Type B pancreatic cell (in vitro differentiated cells): Measurements from ENCODE around the gene SPATA2. TPM values are rescaled to one million over a fixed set of nuclear protein-coding genes. Genes with fewer than 3 reads are reported as not detected.

Experiments used
- DNase-seq: peaks from one replicate; pipeline ENCODE4 v3.0.0; 2021; ENCODE audit warnings: mixed read lengths; ENCODE audit not compliant: unreplicated experiment; ENCODE audit errors: extremely low spot score
- H3K27ac Mint-ChIP-seq: 2 replicates; pipeline ENCODE4 v1.8.0; 2021; ENCODE audit warnings: mild to moderate bottlenecking, mixed read lengths
- H3K27me3 Mint-ChIP-seq: 2 replicates; pipeline ENCODE4 v1.8.0; 2021; ENCODE audit warnings: mixed read lengths
- H3K36me3 Mint-ChIP-seq: 2 replicates; pipeline ENCODE4 v1.8.0; 2021; ENCODE audit warnings: mixed read lengths
- H3K4me1 Mint-ChIP-seq: one replicate; pipeline ENCODE4 v1.8.0; 2021; ENCODE audit warnings: mixed read lengths; ENCODE audit not compliant: unreplicated experiment
- H3K4me3 Mint-ChIP-seq: 2 replicates; pipeline ENCODE4 v1.8.0; 2021; ENCODE audit warnings: mild to moderate bottlenecking, mixed read lengths
- H3K9me3 Mint-ChIP-seq: 2 replicates; pipeline ENCODE4 v1.8.0; 2021; ENCODE audit warnings: mixed read lengths
- CTCF ChIP-seq: fragments of 200-600 bp; sonication (generic); conservative IDR thresholded peaks from 2 replicates; pipeline ENCODE4 v1.5.0; 2021; ENCODE audit warnings: antibody characterized with exemption, mild to moderate bottlenecking
- total RNA-seq: library from RNA; stranded (reverse); gene quantifications from 2 replicates; pipeline ENCODE4 v1.2.1, GENCODE V29; 2021; ENCODE audit warnings: low replicate concordance

The SPATA2 gene
- total RNA-seq, 1 donor from 2014 or later: 9.2 TPM

GRCh38 chr20:49882171-49882970 lies 33.0 kb downstream of the SPATA2 start:
- H3K27ac Mint-ChIP-seq: no peak overlapping the region

GRCh38 chr20:49880724-49881445 lies 34.4 kb downstream of the SPATA2 start:
- no peaks in the 10 kb centered on the region for H3K27me3 Mint-ChIP-seq
- H3K4me1 Mint-ChIP-seq: peaks cover 5% of the 10 kb centered on the region
- no peak overlapping the region for H3K27ac Mint-ChIP-seq
- H3K4me3 Mint-ChIP-seq: no peak overlapping the region
- TF ChIP-seq CTCF: no peak
- DNase-seq: no peak
- peaks cover 3% of the 10 kb centered on the region for H3K36me3 Mint-ChIP-seq
- H3K9me3 Mint-ChIP-seq: no peaks in the 10 kb centered on the region

More at GRCh38 chr20:49882171-49882970, 33.0 kb downstream of the SPATA2 start:
- no peak for TF ChIP-seq CTCF
- peaks cover 1% of the 10 kb centered on the region for H3K36me3 Mint-ChIP-seq
- H3K9me3 Mint-ChIP-seq: no peaks in the 10 kb centered on the region
- peaks cover 11% of the 10 kb centered on the region for H3K4me1 Mint-ChIP-seq
- no peak for DNase-seq
- no peaks in the 10 kb centered on the region for H3K27me3 Mint-ChIP-seq
- no peak overlapping the region for H3K4me3 Mint-ChIP-seq

- H3K4me1 Mint-ChIP-seq: peaks cover 5% of the 10 kb centered on the region
- no peaks in the 10 kb centered on the region for H3K27me3 Mint-ChIP-seq
- DNase-seq: no peak
- H3K4me3 Mint-ChIP-seq: no peak overlapping the region
- no peak overlapping the region for H3K27ac Mint-ChIP-seq
- H3K9me3 Mint-ChIP-seq: no peaks in the 10 kb centered on the region
- H3K36me3 Mint-ChIP-seq: peaks cover 3% of the 10 kb centered on the region
- no peak for TF ChIP-seq CTCF
Observed at GRCh38 chr20:49880177-49880576, 35.2 kb downstream of the SPATA2 start.

GRCh38 chr20:49878977-49879376 lies 36.4 kb downstream of the SPATA2 start:
- Mint-ChIP-seq H3K4me3 (no peak overlapping the region), H3K9me3 (no peaks in the 10 kb centered on the region), H3K4me1 (peaks cover 8% of the 10 kb centered on the region), H3K27ac (no peak overlapping the region), H3K27me3 (no peaks in the 10 kb centered on the region), H3K36me3 (peaks cover 7% of the 10 kb centered on the region)
- DNase-seq: no peak
- TF ChIP-seq CTCF: no peak

- no peak overlapping the region for H3K27ac Mint-ChIP-seq
- H3K9me3 Mint-ChIP-seq: no peaks in the 10 kb centered on the region
- peaks cover 7% of the 10 kb centered on the region for H3K36me3 Mint-ChIP-seq
- DNase-seq: no peak
- no peaks in the 10 kb centered on the region for H3K27me3 Mint-ChIP-seq
- no peak overlapping the region for H3K4me3 Mint-ChIP-seq
- peaks cover 8% of the 10 kb centered on the region for H3K4me1 Mint-ChIP-seq
- TF ChIP-seq CTCF: no peak
Observed at GRCh38 chr20:49877386-49877921, 37.9 kb downstream of the SPATA2 start.
